Subcutaneous adipose tissue (tissue), 4 donors: ENCODE measurements around the gene SLC10A1. TPM values are rescaled to one million over a fixed set of nuclear protein-coding genes. Genes with fewer than 3 reads are reported as not detected.

Experiments
- total RNA-seq, 4 donors: library from RNA; depleted of rRNA; stranded (reverse); fragments of >200 nt; gene quantifications; one replicate each; pipeline ENCODE4 v1.1.0, GENCODE V29; 2016
- TF ChIP-seq, protein P1 (sequence below): fragments of 450-650 bp; IDR thresholded peaks from one replicate; pipeline ENCODE4 v1.5.1; 2016; ENCODE audit warnings: low read depth, mild to moderate bottlenecking, control low read depth, antibody characterized with exemption, moderate library complexity

Gene SLC10A1
- total RNA-seq, 4 donors from 2014 or later: not detected

DNA sequence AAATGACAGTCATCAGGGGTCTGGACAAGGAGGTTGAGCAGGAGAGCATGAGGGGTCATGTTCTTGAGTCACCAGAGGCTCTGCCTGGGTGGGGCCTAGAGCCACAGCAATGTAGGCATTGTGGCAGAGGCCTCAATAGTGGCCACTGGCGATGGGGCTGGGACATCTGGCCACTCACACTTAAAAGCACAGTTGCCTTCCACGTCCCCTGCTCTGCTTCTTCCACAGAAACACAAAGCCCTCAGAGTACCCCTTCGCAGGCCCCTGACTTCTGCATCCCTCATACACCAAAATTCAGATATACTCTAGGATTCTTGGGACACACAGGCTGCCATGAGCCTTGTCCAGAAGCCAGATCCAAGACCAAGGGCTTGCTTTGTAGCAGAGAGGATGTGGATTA lies 2.2 kb downstream of the SLC10A1 start:
- TF ChIP-seq, protein P1, sequence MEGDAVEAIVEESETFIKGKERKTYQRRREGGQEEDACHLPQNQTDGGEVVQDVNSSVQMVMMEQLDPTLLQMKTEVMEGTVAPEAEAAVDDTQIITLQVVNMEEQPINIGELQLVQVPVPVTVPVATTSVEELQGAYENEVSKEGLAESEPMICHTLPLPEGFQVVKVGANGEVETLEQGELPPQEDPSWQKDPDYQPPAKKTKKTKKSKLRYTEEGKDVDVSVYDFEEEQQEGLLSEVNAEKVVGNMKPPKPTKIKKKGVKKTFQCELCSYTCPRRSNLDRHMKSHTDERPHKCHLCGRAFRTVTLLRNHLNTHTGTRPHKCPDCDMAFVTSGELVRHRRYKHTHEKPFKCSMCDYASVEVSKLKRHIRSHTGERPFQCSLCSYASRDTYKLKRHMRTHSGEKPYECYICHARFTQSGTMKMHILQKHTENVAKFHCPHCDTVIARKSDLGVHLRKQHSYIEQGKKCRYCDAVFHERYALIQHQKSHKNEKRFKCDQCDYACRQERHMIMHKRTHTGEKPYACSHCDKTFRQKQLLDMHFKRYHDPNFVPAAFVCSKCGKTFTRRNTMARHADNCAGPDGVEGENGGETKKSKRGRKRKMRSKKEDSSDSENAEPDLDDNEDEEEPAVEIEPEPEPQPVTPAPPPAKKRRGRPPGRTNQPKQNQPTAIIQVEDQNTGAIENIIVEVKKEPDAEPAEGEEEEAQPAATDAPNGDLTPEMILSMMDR: no peak

DNA sequence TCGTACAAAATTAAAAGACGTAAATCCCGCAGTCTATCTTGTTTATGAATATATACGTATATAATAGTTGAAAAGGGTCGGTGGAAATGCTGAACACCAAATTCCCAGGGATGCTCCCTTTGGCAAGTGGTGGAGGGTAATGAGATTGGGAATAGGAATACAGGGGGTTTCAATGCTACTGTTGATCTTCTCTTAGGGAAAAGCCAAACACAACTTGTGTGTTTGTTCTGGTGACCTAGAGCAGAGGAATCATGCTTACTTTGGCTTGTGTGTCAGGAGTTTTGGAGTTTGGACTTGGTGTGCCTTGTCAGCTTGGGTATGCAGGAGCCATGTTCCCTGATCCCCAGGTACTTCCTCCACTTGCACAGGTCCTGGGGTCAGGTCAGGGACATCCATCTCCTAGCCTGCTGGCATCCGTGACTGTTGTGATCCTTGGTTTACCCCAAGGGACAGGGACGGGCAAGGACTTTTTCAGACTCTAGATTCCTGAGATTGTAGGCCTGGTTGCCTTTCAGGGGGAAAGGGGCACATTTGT lies 4.1 kb downstream of the SLC10A1 start:
- TF ChIP-seq, protein P1: no peak

DNA sequence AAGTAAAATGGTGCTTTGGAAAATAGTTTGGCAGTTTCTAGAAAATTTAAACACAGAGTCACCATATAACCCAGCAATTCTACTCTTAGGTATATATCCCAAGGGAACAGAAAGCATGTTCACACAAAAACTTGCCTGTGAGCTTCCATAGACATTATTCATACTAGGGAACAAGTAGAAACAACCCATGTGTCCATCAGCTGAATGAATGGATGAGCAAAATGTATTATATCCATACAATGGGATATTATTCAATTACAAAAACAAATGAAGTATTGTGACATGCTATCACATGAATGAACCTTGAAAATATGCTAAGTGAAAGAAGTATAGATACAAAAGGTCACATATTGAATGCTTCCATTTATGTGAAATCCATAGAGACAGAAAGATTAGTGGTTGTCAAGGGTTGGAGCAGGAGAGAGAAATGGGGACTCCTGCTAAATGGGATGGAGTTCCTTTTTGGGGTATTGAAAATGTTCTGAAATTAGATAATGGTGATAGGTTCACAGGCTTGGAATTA lies 7.9 kb downstream of the SLC10A1 start:
- TF ChIP-seq, protein P1: no peak

DNA sequence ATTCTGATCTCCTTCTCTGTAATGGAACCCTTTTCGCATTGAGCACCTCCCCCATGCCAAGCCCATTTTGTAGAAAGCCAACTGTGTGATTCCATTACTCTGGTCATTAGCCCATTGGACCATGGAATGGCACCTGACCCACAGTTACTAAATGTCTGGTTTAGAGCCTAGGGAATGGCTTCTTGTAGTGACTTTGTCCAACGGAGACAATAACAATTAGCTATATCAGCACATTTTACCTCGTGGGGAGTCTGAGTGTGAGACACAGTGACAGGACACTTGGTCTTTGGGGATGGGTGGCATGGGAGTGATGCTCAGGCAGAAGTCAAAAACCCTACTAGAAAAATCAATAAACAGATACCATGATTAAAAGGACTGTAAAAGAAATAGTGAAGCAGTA lies 10.4 kb downstream of the SLC10A1 start:
- TF ChIP-seq, protein P1: no peak

DNA sequence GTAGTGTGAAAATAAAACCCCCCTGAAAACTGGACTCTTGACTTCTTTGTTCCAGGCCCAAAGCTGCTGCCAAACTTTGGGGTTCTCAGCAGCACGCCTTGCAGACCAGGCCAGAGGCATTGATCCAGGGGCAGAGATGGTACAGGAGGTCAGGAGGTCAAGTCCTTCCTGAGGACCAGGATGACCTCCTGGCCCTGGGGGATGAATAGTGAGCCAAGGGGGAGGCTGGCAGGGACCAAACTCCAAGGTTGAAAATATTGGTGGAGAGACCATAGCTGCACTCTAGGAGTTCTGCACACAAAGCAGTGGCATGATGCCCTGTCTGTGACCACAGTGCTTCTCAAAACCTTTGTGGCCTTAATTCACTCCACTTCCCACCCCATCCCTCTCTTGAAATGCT lies 12.1 kb downstream of the SLC10A1 start:
- TF ChIP-seq, protein P1: no peak

DNA sequence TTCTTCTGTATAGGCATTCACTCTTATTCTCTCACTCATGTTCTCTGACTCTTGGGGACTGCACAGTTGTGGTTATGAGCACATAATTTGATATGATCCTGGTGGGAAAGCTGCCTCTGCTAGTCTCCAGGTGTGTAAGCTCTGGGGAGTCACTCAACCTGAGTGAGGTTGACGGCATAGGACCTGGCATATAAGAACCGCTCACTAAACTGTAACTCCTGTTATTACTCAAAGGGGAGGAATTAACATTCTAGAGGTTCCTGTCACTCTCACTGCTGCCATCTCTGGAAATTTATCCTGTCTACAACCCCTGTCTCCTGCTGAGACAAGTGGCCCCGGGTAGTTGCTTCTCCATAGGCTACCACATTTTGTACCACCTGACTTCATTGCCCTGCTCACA lies 16.1 kb downstream of the SLC10A1 start:
- TF ChIP-seq, protein P1: no peak

DNA sequence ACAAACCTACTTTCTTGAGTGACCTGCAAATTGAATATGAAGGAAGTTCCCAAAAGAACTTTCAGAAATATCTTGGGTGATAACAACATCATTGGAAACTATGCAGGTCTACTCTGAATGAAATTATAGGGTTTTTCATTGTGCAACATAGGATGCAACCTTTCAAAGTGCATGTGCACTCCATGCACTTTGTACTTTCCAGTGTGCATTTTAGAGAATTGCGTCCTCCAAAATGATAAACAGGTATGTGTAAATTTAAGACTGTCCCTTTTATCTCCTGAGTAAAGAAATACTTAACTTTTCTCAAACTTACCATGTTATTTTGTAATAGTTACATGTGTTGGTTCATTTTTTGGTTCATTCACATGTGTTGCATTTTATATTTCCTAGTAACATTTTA lies 16.9 kb downstream of the SLC10A1 start:
- TF ChIP-seq, protein P1: no peak
